Superior temporal gyrus (tissue), 1 donor: ENCODE results near the gene WFS1.

Experiments used
- DNase-seq: peaks from one replicate; pipeline ENCODE4 v3.0.0-alpha.2; 2016; ENCODE audit errors: extremely low spot score

WFS1 gene

GRCh38 chr4:6235901-6236640, 33.6 kb upstream of the WFS1 start:
- DNase-seq, result no peak

- no peak for DNase-seq
Measured at GRCh38 chr4:6236816-6237390, 32.7 kb upstream of the WFS1 start.

- no peak for DNase-seq
Measured at GRCh38 chr4:6239486-6239885, 30.2 kb upstream of the WFS1 start.

- no peak for DNase-seq
Measured at GRCh38 chr4:6239968-6240367, 29.7 kb upstream of the WFS1 start.

GRCh38 chr4:6241062-6241845, 28.4 kb upstream of the WFS1 start:
- no peak for DNase-seq

- DNase-seq, result no peak
Measured at GRCh38 chr4:6242271-6243029, 27.2 kb upstream of the WFS1 start.

GRCh38 chr4:6245246-6246169, 24.1 kb upstream of the WFS1 start:
- DNase-seq, result peak; percentile 63

GRCh38 chr4:6246170-6246634, 23.4 kb upstream of the WFS1 start:
- DNase-seq, result no peak

GRCh38 chr4:6248394-6248793, 21.3 kb upstream of the WFS1 start:
- no peak for DNase-seq

- DNase-seq, result peak; percentile 97
Measured at GRCh38 chr4:6250235-6250983, 19.2 kb upstream of the WFS1 start.

- DNase-seq, result no peak
Measured at GRCh38 chr4:6250984-6251295, 18.7 kb upstream of the WFS1 start.

GRCh38 chr4:6251365-6251764, 18.3 kb upstream of the WFS1 start:
- DNase-seq, result no peak

- no peak for DNase-seq
Measured at GRCh38 chr4:6252051-6252450, 17.6 kb upstream of the WFS1 start.

GRCh38 chr4:6253111-6253510, 16.5 kb upstream of the WFS1 start:
- no peak for DNase-seq

- no peak for DNase-seq
Measured at GRCh38 chr4:6253961-6254360, 15.7 kb upstream of the WFS1 start.

GRCh38 chr4:6256141-6256540, 13.5 kb upstream of the WFS1 start:
- no peak for DNase-seq

- DNase-seq, result no peak
Measured at GRCh38 chr4:6257247-6258025, 12.2 kb upstream of the WFS1 start.

GRCh38 chr4:6258026-6258360, 11.7 kb upstream of the WFS1 start:
- DNase-seq, result no peak

GRCh38 chr4:6258741-6259140, 10.9 kb upstream of the WFS1 start:
- DNase-seq, result no peak

GRCh38 chr4:6259886-6260285, 9.8 kb upstream of the WFS1 start:
- DNase-seq, result no peak
